Hepatocyte (in vitro differentiated cells): Measurements from ENCODE around the gene CDC37L1.

Experiments
- EZH2 ChIP-seq: fragments of 200-600 bp; sonication (generic); IDR thresholded peaks from 2 replicates; pipeline ENCODE4 v1.6.1; 2016; ENCODE audit warnings: antibody characterized with exemption, mild to moderate bottlenecking, borderline replicate concordance
- TF ChIP-seq, protein P1 (sequence below): fragments of 200-600 bp; sonication (generic); IDR thresholded peaks from 2 replicates; pipeline ENCODE4 v1.5.1; 2016; ENCODE audit warnings: antibody characterized with exemption, mild to moderate bottlenecking; ENCODE audit not compliant: poor library complexity

- TF ChIP-seq, protein P1, sequence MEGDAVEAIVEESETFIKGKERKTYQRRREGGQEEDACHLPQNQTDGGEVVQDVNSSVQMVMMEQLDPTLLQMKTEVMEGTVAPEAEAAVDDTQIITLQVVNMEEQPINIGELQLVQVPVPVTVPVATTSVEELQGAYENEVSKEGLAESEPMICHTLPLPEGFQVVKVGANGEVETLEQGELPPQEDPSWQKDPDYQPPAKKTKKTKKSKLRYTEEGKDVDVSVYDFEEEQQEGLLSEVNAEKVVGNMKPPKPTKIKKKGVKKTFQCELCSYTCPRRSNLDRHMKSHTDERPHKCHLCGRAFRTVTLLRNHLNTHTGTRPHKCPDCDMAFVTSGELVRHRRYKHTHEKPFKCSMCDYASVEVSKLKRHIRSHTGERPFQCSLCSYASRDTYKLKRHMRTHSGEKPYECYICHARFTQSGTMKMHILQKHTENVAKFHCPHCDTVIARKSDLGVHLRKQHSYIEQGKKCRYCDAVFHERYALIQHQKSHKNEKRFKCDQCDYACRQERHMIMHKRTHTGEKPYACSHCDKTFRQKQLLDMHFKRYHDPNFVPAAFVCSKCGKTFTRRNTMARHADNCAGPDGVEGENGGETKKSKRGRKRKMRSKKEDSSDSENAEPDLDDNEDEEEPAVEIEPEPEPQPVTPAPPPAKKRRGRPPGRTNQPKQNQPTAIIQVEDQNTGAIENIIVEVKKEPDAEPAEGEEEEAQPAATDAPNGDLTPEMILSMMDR = peak; percentile 44
- TF ChIP-seq EZH2 = no peak
Observed at GRCh38 chr9:4679268-4680172, at the start of gene CDC37L1.
